NAMALWA (cell line): Measurements from ENCODE around the gene RASGRP4.
"Not testable (repeated sequence)": the region's sequence is repeated elsewhere in the genome, so short reads cannot be mapped to it uniquely, and the experiment has no call there.

Experiments
- DNase-seq: peaks from one replicate; pipeline ENCODE4 v3.0.0-alpha.2; 2015; ENCODE audit warnings: low spot score

Gene RASGRP4

DNA sequence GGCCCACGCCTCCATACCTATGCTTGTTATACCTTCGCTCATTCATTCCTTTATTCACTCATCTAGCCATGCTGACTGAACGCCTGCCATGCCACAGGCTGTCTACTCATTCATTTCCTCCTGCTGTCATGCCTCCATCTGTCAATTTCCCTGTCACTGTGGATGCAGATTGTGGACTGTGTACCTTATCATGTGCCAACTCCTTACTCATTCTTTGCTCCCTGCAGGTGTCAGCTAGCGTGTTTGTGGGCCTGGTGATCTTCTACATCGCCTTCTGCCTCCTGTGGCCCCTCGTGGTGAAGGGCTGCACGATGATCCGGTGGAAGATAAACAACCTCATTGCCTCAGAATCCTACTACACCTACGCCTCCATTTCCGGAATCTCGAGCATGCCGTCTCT lies 55.7 kb downstream of the RASGRP4 start:
- DNase-seq = no peak

DNA sequence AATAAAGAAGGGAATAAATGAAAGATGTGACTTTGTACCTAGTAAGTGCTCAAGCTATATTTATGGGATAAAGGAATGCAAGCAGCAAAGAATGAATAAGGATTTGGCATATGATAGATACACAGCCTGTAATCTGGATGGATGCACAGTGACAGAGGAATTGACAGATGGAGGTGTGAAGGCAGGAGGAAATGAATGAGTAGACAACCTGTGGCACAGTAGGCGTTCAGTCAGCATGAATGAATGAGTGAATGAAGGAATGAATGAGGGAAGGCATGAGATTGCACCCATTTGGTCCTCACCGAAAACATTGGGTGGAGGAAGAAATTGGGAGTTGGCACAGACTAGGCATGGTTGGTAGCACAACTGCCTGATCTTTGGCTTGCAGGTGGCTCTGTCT lies 56.4 kb downstream of the RASGRP4 start:
- no peak for DNase-seq

DNA sequence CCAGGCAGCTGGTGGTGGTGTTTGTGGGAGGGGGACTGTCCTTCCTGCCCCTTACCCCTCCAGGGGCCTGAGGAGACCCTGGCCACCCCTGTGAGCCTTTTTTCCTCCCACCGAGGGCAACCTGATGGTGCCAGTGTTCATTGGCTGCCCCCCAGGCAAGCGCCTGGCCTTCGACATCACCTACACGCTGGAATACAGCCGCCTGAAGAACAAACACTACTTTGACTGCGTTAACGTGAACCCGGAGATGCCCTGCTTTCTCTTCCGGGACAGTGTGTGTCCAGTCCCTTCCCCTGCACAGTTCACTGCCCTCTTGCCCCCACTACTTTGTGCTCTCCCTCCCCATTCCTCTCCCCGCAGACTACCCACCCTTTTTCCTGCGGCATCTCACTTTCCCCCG lies 59.0 kb downstream of the RASGRP4 start:
- no peak for DNase-seq

DNA sequence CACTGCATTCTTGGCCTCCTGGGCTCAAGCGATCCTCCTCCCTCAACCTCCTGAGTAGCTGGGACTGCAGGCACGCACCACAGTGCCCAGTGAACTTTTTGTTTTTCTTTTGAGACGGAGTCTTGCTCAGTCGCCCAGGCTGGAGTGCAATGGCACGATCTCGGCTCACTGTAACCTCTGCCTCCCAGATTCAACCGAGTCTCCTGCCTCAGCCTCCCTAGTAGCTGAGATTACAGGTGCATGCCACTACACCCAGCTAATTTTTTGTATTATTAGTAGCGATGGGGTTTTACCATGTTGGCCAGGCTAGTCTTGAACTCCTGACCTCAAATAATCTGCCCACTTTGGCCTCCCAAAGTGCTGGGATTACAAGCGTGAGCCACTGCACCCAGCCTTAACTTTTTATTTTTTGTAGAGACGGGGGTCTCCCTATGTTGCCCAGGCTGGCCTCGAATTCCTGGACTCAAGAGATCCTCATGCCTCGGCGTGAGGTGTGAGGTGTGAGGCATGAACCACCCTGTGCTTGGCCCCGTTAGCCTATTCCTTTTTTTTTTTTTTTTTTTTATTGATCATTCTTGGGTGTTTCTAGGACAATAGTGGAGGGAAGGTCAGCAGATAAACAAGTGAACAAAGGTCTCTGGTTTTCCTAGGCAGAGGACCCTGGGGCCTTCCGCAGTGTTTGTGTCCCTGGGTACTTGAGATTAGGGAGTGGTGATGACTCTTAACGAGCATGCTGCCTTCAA lies 62.9 kb downstream of the RASGRP4 start:
- not testable (repeated sequence) for DNase-seq

DNA sequence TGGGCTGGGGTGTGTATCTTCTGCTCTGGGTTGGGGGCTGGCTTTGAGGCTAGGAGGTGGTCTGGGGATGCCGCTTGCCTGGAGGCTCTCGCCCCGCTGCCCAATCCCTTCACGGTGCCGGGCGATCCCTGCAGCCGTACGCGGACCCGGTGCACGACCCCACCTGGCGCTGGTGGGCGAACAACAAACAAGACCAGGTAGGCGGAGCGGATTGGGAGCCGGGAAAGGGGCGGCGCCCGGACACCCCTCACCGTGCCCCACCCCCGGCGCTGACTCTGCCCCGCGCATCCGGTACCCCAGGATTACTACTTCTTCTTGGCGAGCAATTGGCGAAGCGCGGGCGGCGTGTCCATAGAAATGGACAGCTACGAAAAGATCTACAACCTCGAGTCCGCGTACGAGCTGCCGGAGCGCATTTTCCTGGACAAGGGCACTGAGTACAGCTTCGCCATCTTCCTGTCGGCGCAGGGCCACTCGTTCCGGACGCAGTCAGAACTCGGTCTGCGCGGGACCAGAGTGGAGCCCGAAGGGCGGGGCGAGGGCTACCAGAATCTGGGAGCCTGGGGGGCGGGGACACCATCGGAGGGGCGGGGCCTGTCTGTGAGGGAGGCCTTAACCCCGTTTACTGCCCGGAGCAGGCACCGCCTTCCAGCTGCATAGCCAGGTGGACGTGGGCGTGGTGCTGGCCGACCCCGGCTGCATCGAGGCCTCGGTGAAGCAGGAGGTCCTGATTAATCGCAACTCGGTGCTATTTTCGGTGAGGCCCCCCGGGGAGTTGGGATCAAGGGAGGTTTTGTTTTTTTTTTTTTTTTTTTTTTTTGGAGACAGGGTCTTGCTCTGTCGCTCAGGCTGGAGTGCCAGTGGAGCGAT lies 63.7 kb downstream of the RASGRP4 start:
- DNase-seq = no peak

GRCh38 chr19:38361633-38362075 lies 64.4 kb downstream of the RASGRP4 start:
- peak; percentile 55 for DNase-seq

GRCh38 chr19:38360839-38361631 lies 65.0 kb downstream of the RASGRP4 start:
- DNase-seq = no peak

DNA sequence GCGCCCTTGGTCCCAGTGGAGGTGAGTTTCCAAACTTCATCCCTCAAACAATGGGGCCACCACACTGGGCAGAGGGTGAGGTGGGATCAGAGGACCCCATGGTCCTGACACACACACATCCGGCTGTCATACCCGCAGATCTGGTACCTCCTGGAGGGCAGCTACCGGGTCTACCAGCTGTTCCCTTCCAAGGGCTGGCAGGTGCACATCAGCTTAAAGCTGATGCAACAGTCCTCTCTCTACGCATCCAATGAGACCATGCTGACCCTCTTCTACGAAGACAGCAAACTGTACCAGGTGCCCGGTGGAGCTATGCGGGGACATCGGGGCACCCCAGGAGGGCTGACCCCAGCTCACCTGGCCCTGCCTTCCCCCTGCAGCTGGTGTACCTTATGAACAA lies 65.7 kb downstream of the RASGRP4 start:
- DNase-seq = peak; percentile 39

GRCh38 chr19:38359242-38360021 lies 66.6 kb downstream of the RASGRP4 start:
- DNase-seq = no peak
